SK-N-SH (cell line): Measurements from ENCODE around the gene HEMGN.
A peak's percentile ranks its signal among the peaks of the same experiment; 100 is the strongest.

Source experiments
- CTCF ChIP-seq: fragments of 200-600 bp; sonication (generic); IDR thresholded peaks from 2 replicates; pipeline ENCODE4 v1.6.1; 2017; ENCODE audit warnings: antibody characterized with exemption, mild to moderate bottlenecking, moderate library complexity
- GABPA ChIP-seq: IDR thresholded peaks from 2 replicates; pipeline ENCODE4 v1.4.0; 2012; ENCODE audit warnings: low read depth, mild to moderate bottlenecking
- POLR2AphosphoS5 ChIP-seq: IDR thresholded peaks from 2 replicates; pipeline ENCODE4 v1.6.1; 2012; ENCODE audit warnings: low read depth, low read length

GRCh38 chr9:97923529-97924108 is 14.4 kb downstream of the HEMGN start:
- peak; percentile 94 for TF ChIP-seq CTCF
- no peak for TF ChIP-seq GABPA
- TF ChIP-seq POLR2AphosphoS5, result no peak
